ENCODE data around the gene RBM46.

GRCh38 chr4:154869301-154869700, 88.2 kb downstream of the RBM46 start:
- TF ChIP-seq GATA3 (IDR thresholded peaks at IDR 0.05; ENCODE audit: low read depth, low read length) = no peak
- no peak for TF ChIP-seq GATA2 (IDR thresholded peaks at IDR 0.05; ENCODE audit: low read depth, low read length)

All from SH-SY5Y (cell line).